GM18511 (cell line): Measurements from ENCODE around the gene SPINK8.
"Not testable (repeated sequence)": the region's sequence is repeated elsewhere in the genome, so short reads cannot be mapped to it uniquely, and the experiment has no call there.

Experiments used
- ATAC-seq: cut with Tn5 transposase; IDR thresholded peaks from one replicate; pipeline ENCODE4 v1.9.1; 2021; ENCODE audit warnings: mild to moderate bottlenecking, moderate library complexity; ENCODE audit not compliant: unreplicated experiment

The SPINK8 gene

DNA sequence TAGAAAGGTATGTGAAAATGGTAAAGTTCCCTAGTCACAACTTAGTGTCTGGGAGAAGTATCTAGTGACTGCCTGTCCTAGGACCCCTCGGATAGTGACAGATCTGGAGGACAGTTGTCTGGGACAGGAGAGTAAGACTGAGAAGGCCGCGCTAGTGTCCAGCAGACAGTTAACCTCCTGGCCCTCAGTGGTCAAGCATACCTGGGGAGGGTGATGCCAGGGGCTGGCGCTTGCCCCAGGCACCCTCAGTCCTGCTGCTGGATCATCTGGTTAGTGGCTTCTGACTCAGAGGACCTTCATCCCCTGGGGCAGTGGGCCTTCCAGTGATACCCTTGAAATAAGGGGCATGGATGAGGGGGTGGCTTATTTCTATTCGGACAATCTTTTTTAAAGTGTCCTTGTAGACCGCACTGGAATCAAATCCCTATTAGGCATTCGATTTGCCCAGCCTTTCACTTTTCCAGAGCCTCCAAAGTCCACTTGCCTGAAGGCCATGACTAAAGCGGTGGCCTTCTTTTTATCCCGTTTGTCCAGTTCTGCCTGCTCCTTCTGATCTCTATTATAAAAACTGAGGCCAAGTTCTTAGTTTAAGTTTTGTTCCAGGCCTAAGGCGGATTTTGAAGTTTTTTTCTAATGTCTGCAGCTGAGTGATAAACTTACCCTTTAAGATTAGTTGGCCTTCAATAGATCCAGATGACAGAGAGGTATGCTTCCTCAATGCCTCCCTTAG lies 1.6 kb downstream of the SPINK8 start:
- ATAC-seq = not testable (repeated sequence)

DNA sequence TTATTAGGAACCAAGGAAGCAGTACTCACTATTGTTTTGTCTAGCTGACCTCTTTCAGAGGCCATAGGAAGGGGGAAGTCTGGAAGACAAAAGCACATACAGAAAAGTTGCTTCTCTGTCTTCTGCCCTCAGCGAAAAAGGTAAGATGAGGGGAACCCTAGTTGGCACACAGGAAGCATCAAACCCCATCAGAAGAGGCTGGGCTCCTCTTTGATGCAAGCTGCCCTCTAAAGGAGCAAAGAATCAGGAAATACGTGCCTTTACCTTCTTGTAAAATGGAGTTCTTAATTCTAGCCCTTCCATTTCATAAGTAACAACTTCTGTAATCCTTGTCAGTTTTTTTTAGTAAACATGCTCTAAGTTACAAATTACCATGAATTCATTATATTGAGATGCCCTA lies 12.5 kb downstream of the SPINK8 start:
- ATAC-seq = no peak

DNA sequence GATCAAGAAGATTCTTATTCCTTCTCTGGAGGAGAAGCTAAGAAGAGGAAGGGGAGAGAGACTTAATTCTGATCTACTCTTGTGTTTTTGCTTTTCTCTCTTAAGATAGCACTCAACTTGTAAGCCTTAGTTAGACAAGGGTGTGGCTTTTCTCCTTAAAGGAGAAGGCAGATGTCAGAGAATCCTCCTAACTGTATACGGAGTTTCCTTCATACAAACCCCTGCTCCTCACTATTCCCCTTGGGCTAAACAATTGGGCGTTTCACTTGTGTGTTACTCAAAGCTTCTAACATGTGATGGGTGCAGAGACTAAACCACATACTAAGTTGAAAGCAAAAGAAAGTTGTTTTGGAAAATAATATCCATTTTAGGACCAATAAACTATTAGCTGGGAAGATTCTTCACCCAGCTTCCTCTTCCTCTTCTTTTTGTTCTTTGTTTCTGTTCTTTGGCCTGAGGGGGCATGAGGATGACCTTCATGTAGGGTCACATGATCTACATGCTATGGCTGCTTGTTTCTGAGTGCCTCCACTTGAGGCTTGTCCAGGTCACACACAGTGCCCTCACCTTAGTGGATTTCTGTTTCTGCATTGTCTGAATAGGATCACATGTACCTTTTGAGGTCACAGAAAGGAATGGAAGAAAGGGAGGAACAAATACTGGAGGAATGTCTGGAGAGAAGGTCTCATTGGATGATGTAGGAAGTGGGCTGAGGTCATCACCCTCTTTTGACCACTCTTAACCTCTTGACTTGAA lies 14.6 kb downstream of the SPINK8 start:
- ATAC-seq = no peak

DNA sequence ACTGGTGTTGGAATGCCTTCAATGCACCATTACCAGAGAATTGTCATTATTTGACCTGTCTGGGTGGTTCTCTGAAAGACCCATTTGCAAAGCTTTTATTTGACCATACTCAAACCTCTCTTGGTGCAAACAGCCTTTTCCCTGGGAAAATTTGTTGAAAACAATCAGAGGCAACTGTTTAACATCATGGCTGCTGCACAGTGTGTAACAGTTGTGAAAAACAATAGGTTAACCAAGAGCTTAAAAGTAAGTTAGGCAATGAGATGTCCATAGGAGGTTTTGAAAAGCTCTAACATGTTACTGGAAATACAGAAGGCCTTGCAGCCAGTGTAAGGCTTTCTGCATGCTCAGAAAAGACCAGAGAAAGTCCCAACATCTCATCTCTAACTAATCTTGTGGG lies 18.9 kb downstream of the SPINK8 start:
- ATAC-seq = no peak

DNA sequence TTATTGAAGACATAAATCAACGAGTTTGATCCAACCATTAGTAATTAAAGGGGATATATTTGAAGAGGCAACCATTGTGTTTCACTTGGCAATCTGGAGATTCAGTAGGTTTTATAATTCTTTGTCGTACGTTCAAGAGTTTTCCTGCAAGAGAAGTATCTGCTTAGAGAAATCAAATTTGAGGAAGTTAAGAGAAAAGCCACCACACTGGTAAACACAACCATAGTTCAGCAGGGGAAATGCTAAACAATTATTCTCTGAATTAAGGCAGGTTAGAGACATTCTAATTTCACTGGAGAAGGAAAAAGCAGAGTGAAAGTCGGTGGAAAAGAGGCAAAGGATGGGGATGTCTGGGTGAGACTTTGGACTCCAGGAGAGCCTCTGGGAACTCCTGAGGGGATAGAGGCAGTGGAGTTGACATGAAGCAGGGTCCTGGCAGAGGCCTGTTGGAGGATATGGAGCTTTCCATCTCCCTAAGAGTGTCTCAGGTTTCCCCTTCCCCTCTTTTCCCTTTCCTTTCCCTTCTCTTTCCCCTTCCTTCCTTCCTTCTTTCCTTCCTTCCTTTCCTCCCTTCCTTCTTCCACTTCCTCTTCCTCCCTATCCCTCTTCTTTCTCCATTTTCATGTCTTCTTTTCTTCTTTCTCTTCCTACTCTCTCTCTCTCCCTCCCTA lies 26.5 kb downstream of the SPINK8 start:
- ATAC-seq = no peak

DNA sequence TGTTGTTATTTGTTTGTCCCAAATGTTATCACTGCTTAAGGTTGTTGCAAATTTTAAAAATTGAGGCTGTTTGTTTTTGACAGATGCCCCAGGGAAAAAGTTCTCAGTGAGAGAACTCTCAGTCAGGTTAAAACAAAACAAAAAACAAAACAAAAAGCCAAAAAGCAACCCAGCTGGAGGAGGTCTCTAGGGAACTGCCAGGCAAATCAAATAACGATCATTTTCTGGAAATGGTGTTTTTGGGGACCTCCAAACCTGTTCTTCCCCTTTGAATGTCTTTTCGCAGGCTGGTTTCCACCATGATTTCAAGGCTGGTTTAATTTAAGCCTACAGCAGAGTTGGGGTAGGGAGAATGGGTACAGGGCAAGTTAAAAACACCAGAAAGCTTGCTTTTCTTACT lies 27.2 kb downstream of the SPINK8 start:
- no peak for ATAC-seq

DNA sequence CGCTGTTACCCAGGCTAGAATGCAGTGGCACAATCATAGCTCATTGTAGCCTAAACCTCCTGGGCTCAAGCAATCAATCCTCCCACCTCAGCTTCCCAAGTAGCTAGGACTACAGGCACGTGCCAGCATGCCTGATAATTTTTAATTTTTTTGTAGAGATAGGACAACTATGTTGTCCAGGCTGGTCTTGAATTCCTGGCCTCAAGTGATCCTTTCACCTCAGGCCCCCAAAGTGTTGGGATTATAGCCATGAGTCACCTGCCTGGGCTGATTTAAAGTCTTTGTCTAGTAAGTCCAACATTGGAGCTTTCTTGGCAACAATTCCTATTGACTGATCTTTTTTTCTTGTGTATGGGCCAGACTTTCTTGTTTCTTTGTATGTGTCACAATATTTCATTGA lies 28.1 kb downstream of the SPINK8 start:
- no peak for ATAC-seq

DNA sequence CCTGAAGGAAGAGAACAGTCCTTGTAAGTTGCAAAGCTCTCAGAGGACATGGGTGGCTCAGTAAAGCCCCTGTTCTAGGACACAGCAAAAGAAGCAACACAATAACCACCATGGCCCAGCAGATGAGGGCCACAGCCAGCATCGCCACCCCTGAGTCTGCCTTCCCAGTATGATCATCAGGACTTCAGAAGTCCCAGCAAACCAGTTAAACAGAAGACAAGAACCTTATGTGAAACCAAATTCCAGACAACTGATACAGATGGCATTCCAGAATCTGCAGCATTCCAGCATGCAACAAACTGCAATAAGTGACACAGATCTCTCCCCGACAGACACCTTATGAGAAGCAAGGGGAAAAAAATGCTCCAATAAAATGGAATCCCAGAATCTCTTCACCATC lies 30.4 kb downstream of the SPINK8 start:
- no peak for ATAC-seq

DNA sequence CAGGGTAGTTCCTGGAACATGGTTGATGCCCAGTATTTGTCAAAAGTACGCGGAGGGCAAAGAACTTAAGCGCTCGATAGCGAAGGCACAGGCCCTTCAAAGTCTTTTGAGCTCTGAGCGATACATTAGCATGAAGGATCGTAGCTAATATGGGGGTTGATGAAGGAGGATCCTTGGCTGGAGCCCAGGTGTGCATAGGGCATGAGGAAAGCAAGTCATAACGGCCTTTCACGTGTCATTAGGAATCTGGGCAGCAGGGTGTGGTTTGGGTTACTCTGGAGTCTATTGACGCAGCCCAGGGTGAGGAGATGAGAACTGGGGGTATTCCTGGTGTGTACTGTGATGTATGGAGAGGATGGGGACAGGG lies 31.7 kb downstream of the SPINK8 start:
- no peak for ATAC-seq

DNA sequence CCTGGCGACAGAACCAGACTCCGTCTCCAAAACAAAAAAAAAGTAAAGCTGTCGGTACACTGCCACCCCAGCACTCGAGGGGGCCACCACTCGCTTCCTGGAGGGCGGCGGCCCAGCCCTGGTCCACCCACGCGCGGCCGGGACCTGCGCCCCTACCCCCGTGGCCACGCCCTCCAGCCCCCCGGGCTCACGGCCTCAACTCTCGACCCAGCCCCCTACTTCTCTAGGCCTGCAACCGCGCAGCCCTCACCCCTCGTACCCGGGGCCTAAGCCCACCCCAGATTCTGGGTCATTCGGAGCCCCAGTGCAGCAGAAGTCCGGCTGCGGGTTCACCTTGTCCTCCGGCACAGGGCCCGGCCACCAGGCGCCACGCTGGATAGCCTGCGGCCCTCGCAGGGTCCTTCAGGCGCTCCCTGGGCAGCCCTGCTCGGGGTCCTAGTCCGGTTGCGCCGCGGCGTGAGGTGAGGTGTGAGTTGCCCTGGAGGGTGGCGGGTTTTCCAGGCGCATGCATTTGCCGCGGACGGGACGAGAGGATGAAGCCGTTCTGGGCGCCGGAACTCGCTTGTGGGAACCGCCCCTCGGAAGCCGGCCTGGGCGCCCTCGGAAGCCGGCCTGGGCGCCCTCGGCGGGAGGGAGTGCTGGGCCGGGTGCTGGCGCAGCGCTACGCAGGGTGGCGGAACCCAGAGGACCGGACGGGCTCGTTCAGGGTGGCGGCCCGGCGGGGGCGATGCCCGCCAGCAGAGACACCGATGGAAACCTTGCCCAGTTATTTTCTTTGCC lies 32.3 kb downstream of the SPINK8 start, which contains the start of gene NME6:
TSS of gene NME6 (minus strand) at position 348 of the 780 bp plus-strand sequence.
- peak; percentile 79 for ATAC-seq

DNA sequence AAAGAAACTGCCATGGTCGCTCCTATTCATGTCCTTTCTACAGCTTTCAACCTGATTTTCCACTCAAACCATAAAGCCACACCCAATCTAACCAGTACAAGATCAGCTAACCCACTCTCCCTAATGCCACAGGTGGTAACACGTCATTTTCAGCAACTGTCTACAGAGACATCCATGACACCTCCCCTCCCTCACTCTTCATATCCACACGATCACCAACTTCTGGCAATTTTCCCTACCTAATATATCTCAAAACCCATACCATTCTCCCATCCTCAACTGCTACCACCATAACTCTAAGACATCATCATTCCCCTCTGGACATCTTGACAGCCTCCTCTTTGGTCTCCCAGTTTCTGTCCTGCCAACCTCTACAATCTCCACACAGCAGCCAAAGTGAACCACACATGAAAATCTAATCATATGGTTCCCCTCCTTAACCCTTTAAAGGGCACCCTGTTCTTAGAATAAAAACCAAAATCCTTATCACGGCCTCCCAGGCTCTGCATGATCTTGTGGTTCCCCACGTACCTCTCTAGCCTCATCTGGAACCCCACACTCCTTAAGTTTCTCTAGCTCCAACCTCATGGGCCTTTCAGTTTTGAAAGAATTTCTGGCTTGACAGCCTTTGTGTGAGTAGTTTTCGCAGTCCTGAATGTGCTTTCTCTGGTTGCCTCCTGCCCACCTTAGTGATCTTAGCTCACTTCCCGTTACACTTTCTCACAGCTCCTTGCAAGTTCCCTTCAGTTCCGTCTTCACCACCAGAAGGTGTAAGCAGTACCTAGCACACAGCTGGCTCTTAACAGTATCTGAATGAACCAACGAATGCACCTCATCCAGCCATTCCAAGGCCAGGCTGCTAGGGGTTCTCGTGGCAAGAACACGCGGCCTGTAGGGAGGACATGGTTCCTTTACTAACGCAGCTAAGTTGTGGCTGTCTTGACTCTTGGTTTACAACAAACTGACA lies 33.4 kb downstream of the SPINK8 start:
- no peak for ATAC-seq

DNA sequence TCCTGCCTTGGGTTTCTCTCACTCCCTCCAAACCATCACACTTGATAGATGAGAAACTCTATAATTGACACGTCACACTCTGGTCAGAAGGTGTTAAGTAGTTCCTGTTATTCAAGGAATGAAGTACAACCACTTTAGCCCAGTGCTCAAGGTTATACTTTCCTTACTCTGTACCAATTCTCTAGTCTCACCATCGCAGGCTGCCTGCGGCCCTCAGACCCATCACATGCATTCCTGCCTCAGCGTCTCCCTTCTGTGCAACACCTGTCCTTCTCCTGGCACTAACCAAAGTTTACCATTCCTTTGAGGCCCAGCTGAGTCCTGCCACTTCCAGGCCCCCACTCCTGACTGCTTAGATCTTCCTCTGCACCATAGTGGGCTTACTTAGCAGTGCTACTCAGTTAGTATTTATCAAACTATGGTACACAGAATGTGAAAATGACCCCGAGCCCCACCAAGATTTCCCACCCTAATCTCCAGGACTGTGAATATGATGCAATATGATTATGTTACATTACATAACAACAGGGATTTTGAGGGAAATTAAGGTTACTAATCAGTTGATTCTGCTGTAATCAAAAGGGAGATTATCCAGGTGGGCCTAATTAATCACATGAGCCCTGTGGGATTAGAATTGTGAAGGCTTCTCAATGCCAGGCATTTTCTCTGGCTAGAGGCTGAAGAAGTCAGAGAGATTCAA lies 36.2 kb downstream of the SPINK8 start:
- ATAC-seq = no peak

DNA sequence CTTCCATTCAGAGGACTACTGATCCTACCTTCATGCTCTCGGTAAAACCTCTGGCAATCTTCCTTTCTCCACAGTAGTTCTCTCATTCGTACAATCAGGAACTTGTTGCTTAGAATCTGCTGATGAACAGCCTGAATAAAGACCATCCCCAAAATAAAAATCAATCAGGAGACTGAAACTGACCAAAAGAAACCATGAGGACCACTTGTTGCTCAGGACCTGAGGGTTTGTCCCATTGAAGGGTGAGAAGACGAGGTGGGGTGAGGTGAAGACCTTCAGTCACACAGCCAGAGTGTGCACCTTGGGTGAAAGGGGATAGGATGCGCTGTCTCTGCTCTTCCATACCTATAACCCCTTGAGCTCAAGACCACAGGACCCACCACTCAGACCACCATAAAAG lies 36.8 kb downstream of the SPINK8 start:
- no peak for ATAC-seq

DNA sequence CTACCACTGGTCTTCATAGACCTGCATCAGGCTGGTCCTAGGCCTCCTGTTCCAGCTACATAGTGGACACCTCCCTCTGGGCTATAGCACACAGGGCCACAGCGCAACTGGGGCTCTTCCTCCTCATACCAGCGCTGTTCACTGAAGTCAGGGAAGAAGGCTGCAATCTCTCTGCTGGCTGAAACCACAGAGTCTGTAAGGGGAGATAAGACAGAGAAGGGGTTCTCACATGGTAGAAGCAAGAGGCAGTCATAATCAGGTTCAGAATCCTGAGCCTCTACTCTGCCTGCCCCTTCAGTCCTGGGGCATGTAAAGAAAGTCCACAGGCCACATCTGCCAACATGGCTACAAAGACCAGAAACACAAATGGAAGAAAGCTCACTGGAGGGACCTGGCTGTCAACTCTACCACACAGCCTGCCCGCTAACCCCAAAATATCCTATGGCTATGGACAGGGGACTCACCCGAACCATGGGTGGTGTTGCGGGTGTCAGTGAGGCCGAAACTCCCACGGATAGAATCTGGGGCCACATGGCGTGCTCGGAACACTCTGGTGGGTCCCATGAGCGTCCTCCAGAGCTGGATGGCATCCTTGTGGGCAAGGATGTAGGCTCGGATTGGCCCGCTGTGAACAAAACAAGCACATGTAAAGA lies 38.7 kb downstream of the SPINK8 start:
- ATAC-seq = no peak

DNA sequence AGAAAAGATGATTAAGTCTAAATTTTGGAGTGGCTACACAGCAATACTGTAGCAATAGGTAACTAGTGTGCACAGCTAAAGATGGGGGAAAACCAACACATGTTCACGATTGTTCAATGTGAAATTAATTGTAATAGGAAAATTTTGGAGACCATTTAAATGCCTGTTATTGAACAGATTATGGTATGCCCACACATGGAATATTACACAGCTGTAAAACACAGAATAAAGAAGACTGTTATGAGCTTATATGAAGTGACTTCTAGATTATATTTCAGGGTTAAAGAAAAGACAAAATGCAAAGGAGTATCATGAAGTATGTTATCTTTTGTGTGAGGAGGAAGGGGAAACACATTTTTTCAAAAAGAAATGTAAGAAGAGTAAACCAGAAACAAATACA lies 43.8 kb downstream of the SPINK8 start:
- ATAC-seq = no peak

DNA sequence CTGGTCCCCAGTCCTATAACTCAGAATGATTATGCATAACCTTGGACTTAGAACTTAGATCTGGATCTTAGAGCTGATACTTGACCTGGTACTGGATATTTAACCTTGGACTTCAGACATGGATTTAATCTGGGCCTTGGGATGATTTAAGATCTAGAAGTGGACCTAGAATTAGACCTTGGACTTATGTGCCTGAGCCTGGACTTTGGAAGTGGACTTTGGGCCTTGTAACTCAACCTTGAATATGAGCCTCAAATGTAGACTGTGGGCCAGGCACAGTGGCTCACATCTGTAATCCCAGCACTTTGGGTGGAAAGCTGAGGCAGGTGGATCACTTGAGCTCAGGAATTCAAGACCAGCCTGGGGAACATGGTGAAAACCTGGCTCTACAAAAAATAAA lies 46.4 kb downstream of the SPINK8 start:
- ATAC-seq = no peak

DNA sequence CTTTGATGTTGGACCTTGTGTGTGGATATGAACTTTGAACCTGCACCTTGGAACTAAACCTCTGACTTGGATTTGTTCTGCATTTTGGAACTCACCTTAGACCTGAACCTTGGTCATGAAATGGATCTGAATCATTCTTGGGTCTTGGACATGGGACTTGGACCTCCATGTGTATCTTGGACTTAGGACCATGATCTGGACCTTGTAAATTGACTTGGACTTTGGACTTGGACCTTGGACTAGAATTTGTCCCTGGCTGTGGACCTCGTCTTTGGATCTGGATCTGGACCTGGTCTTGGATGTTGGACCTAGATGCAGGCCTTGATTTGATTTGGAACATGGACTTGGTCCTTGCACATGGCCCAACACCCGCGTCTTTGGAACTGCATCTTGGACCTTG lies 47.2 kb downstream of the SPINK8 start:
- no peak for ATAC-seq

DNA sequence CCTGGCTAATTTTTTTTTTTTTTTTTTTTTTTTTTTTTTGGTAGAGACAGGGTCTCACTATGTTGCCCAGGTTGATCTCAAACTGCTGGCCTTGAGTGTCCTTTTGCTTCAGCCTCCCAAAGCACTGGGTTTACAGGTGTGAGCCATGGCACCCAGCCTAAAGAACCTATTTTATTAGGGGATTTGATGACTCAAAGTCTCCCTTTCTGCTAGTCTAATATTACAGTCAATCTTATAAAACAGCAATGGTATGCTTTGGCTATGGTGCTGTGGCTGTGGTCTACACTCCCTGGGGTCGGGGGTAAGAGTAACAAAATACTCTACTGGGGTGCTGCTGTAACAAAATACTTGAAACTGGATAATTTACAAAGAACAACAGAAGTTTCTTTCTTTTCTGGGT lies 47.8 kb downstream of the SPINK8 start:
- ATAC-seq = no peak

DNA sequence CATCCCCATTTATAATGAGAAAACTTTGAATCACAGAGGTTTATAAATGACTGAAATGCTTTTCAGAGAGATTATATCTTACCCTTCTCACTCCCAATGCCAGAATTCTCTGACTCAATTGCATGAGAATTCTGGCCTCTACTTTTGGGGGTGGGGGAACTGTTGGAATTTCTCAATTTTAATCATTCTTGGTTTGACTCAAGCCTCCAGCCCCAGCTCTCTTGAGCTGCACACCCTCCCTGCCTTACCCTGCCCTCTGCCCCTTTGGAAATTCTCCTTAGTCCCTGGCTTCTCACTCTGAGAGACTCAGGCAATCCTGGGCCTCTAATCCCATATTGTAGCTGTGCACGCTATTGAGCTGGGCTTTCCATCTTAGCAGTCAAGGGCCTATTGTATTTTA lies 48.3 kb downstream of the SPINK8 start:
- no peak for ATAC-seq
